Fibroblast of lung (primary cell): ENCODE results near the gene PHEX.

Experiments used
- CTCF ChIP-seq, 2 donors: IDR thresholded peaks in 1 of 2; conservative IDR thresholded peaks in 1 of 2; 1 replicate in 1 of 2; 2 replicates in 1 of 2; pipeline ENCODE4 v1.5.1; 2011 to 2012; ENCODE audit warnings: low read length in 2 of 2, control low read depth in 1 of 2, inconsistent platforms in 1 of 2, low read depth in 1 of 2, mild to moderate bottlenecking in 1 of 2
- EZH2 ChIP-seq: IDR thresholded peaks from 2 replicates; pipeline ENCODE4 v1.5.1; 2012; ENCODE audit warnings: low read length, control low read depth, mild to moderate bottlenecking; ENCODE audit errors: missing control alignments

GRCh38 chrX:22039541-22039940, 7.4 kb downstream of the PHEX start:
- TF ChIP-seq EZH2 (no peak), CTCF (conservative IDR thresholded peaks at IDR 0.05 in 1 of 2, IDR thresholded peaks at IDR 0.05 in 1 of 2; ENCODE audit: low read depth in 1 of 2, low read length in 2 of 2) (no peak)
